ENCODE data around the gene NSD2. TPM values are rescaled to one million over a fixed set of nuclear protein-coding genes. Genes with fewer than 3 reads are reported as not detected.
A peak's percentile ranks its signal among the peaks of the same experiment; 100 is the strongest.

The NSD2 gene
- total RNA-seq, 1 donor from 2014 or later, result 45.9 TPM

GRCh38 chr4:1864076-1865008, 6.9 kb upstream of the NSD2 start:
- no peak for DNase-seq (ENCODE audit: low spot score)

DNA sequence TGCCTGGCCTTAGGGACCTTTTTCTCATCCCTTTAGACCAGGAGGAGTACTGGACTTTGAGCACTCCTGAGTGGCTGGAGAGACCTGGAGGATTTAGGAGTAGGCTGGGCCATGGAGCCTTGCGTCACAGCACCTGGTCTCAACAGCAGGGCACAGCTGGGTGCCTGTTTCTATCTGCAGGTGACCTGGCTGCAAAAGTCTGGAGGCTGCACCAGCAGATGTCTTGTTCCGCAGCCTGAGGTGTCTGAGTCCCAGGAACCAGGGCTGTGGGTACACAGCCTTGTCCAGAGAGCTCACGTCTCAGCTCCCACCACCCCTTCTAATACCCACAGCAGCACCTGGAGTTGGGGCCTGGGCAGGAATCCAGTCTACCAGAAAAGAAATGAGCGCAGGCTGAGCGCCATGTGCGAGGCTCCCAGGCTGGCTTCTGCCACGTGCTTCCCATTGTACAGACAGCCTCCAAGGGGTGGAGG, 5.0 kb upstream of the NSD2 start:
- no peak for DNase-seq (ENCODE audit: low spot score)

GRCh38 chr4:1868293-1868692, 2.9 kb upstream of the NSD2 start:
- peak; percentile 56 for DNase-seq (ENCODE audit: low spot score)

- no peak for DNase-seq (ENCODE audit: low spot score)
These were observed 2.3 kb upstream of the NSD2 start for GRCh38 chr4:1868912-1869311.

- no peak for DNase-seq (ENCODE audit: low spot score)
These were observed 1.5 kb upstream of the NSD2 start for GRCh38 chr4:1869530-1870327.

GRCh38 chr4:1870328-1870577, 940 bp upstream of the NSD2 start:
- peak; percentile 84 for DNase-seq (ENCODE audit: low spot score)

DNA sequence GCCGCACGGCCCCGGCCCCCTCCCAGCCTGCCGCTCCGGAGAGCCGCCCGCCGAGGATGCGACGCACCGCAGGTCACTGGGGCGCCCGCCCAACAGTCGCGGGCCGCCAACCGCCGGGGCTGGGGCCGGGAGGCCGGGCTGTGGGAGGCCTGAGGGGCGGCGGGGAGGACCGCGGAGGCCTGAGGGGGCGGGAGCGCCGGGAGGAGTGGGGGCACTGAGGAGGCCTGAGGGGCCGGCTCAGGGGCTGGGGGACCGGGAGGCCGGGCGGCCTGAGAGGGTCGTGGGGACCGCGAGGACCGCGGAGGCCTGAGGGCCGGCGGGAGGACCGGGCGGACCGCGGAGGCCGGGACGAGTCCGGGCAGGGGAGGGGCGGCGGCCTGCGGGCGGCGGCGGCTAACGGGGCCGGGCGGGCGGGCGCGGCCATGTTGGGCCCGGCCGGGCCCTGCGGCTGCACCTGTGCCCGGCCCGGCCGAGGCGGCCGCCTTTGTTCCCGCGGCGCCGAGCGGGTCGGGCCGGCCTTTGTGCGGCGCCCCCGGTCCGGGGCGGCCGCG, 353 bp downstream of the NSD2 start:
- no peak for DNase-seq (ENCODE audit: low spot score)

DNA sequence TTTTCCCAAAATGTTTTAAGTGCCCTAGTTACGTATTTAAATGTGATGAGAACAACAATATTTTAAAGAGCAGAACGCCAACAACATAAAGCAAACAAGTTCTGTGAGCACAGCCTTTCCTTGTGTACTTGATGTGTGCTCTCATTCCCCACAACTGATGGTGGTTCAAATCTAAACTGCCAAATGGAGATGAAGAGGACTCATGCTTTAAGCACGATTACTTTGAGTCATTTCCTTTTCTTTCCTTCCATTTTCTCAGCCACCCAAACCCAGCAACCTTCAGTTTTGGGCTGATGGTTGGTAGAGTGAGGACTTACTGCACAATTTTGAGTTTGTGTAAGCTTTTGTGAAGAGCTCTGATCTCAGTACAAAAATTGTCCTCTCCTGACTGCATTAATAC, 1.7 kb downstream of the NSD2 start:
- no peak for DNase-seq (ENCODE audit: low spot score)

GRCh38 chr4:1873291-1873690, 2.1 kb downstream of the NSD2 start:
- DNase-seq (ENCODE audit: low spot score), result no peak

GRCh38 chr4:1873776-1874175, 2.6 kb downstream of the NSD2 start:
- no peak for DNase-seq (ENCODE audit: low spot score)

DNA sequence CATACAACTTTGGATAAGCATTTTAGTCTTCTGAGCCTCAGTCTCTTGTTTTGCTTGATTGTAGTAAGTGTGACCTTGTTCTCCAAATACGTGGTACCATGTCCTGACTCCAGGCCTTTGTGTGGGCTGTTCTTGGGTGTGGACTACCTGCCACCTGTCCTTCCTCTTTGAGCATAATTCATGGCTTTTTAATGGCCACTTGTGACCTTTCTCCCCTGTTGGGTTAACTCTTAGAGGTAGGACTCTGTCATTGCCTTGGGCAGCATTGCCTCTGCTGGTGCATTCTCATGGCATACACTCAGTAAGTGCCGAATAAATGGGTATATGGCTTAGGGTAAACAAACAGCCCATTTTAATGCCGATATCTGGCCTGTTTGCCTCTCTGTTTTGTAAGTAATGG, 3.0 kb downstream of the NSD2 start:
- no peak for DNase-seq (ENCODE audit: low spot score)

GRCh38 chr4:1879485-1879884, 8.3 kb downstream of the NSD2 start:
- DNase-seq (ENCODE audit: low spot score), result no peak

GRCh38 chr4:1880332-1880731, 9.1 kb downstream of the NSD2 start:
- DNase-seq (ENCODE audit: low spot score), result no peak

DNA sequence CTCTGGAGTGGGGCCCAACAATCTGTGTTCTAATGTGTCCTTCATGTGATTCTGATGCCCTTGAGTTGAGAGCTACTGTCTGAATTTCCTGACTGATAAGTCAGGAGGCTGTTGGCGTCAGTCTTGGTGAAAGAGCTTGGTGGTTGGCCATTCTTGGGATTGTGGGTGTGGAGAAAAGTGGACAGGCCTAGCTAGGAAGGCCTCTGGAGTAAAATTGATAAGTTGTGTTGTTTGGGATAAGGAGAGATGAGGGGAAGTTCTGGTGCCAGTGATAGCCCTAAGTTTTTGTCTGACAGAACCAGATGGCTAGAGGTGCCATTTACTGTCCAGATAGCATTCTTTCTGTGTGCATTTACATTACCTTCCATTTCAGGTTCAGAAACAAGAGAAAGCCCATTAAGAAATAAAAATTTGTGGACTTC, 11.7 kb downstream of the NSD2 start:
- DNase-seq (ENCODE audit: low spot score), result no peak

DNA sequence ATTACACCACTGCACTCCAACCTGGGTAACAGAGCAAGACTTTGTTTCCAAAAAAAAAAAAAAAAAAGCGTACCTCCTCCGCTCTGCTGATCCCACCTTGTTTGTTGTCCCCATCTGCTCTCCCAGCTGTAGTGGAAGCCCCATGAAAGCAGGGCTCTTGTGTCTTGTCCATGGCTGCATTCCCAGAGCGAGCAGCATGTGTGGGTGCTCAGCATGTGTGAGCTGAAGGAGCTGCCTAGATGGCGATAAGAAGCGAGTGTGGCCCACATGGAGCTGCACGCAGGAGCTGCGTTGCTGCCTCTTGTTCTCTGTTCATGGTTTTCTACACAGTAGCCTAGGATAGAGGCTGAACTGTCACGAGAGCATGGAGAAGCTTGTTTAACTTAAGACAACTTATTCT, 12.4 kb downstream of the NSD2 start:
- no peak for DNase-seq (ENCODE audit: low spot score)

DNA sequence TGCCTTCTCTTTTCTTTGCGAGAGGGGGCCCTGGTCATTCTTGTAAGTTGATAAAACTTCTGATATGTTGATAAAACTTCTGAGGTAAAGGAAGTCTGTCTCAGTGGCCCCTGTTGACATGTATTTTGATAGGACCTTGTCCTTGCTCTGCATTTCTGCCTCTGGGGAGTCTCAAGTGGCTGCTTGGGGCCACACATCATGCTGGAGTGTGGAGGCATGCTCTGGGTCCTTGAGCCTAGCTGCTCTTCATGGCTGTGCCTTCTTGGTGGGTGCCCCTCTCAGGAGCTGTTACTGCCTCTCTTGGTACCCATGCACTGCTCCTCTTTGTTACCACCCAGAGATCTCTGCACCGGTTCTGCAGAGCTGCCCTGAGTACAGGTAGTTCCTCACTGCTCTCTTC, 14.2 kb downstream of the NSD2 start:
- no peak for DNase-seq (ENCODE audit: low spot score)

GRCh38 chr4:1887052-1887451, 15.9 kb downstream of the NSD2 start:
- DNase-seq (ENCODE audit: low spot score), result no peak

DNA sequence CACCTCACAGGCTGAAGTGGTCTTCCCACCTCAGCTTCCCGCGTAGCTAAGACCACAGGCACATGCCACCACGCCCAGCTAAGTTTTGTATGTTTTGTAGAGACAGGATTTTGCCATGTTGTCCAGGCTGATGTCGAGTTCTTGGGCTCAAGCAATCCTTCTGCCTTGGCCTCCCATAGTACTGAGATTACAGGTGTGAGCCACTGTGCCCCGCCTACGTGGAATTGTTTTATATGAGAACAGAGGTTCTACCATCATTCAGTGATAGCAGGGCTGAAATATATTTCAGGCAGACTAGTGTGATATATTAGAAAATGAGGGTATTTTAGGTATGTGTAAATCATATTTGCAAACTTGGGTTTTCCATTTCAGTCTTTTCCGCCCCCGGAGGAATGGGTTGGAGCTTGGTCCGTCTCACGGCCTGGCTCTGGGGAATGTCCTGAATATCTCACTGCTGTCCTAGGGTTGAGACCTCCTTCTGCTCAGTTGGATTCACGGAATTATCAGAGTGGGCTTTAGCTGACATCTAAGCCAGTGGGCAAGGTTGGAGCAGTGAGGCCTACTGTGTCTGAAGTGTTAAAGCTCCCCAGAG, 19.9 kb downstream of the NSD2 start:
- no peak for DNase-seq (ENCODE audit: low spot score)

GRCh38 chr4:1895971-1896657, 24.9 kb downstream of the NSD2 start:
- DNase-seq (ENCODE audit: low spot score), result no peak

DNA sequence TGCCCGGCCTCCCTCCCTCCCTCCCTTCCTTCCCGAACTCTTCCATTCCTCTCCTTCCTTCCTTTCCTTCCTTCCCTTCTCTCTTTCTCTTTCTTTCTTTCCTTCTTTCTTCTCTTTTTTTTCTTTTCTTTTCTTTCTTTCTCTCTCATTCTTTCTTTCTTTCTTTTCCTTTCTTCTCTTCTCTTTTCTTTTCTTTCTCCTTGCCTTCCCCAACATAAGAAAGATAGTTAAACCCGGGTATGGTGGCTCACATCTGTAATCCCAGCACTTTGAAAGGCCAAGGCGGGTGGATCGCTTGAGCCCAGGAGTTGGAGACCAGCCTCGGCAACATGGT, 25.4 kb downstream of the NSD2 start:
- no peak for DNase-seq (ENCODE audit: low spot score)

- no peak for DNase-seq (ENCODE audit: low spot score)
These were observed 26.8 kb downstream of the NSD2 start for GRCh38 chr4:1898007-1898406.

GRCh38 chr4:1898681-1899080, 27.5 kb downstream of the NSD2 start:
- no peak for DNase-seq (ENCODE audit: low spot score)

Measured in mucosa of gallbladder (tissue), 1 donor.